ENCODE data around the gene UBE2D2.

Gene UBE2D2

GRCh38 chr5:139658501-139658927, 97.4 kb downstream of the UBE2D2 start:
- CTCF ChIA-PET = interaction anchor here (1.0 to 24.0 kb wide), 9 partner anchors 9 to 107 kb away, joined by 3 to 357 read pairs (median 35); partner anchors contain the start of gene CXXC5
- H3K4me3 ChIP-seq (ENCODE audit: control insufficient read depth in 1 of 7, extremely low read depth in 1 of 7, insufficient read depth in 4 of 7, low read depth in 2 of 7, low read length in 6 of 7) = peak overlapping the region in 5 of 7 experiments; percentile 15 to 65 (median 56)
- H3K9me3 ChIP-seq (ENCODE audit: control extremely low read depth in 1 of 5, control insufficient read depth in 4 of 5, insufficient read depth in 2 of 5, low read depth in 1 of 5, low read length in 4 of 5) = no peaks in the 10 kb centered on the region
- DNase-seq = peak in 2 of 3 donors; percentile 52 to 65
- peak overlapping the region; percentile 70 to 82 for H3K27ac ChIP-seq (ENCODE audit: insufficient read depth in 1 of 2, low read depth in 1 of 2, low read length in 2 of 2, poor library complexity in 1 of 2, severe bottlenecking in 2 of 2)
- POLR2A ChIA-PET = interaction anchor here (1.2 to 5.0 kb wide), 6 partner anchors 8 to 53 kb away, joined by 3 to 62 read pairs (median 8); partner anchors contain the start of gene CXXC5
- peaks cover 0 to 33% (median 0%) of the 10 kb centered on the region in 4 experiments for H3K36me3 ChIP-seq (ENCODE audit: control insufficient read depth in 4 of 4, insufficient read depth in 4 of 4, low read length in 3 of 4)
- peaks cover 11 to 98% (median 96%) of the 10 kb centered on the region in 4 experiments for H3K4me1 ChIP-seq (ENCODE audit: control extremely low read depth in 1 of 4, control insufficient read depth in 4 of 4, insufficient read depth in 4 of 4, low read length in 3 of 4)
- H3K27me3 ChIP-seq (replicated peaks in 2 of 5; ENCODE audit: control insufficient read depth in 4 of 5, insufficient read depth in 5 of 5, low read length in 4 of 5) = no peaks in the 10 kb centered on the region
- WGBS (ENCODE audit: insufficient coverage) = 11% methylated on average over 12 of the region's 14 CpGs

- DNase-seq = peak in 1 of 3 donors; percentile 24
- ChIA-PET CTCF (interaction anchor here (1.0 to 24.0 kb wide), 10 partner anchors 9 to 99 kb away, joined by 3 to 357 read pairs (median 22); partner anchors contain the start of gene CXXC5), POLR2A (interaction anchor here (1.6 to 5.0 kb wide), 4 partner anchors 11 to 30 kb away, joined by 5 to 62 read pairs (median 10); no protein-coding TSS in a partner anchor)
- peaks cover 10 to 98% (median 96%) of the 10 kb centered on the region in 4 experiments for H3K4me1 ChIP-seq (ENCODE audit: control extremely low read depth in 1 of 4, control insufficient read depth in 4 of 4, insufficient read depth in 4 of 4, low read length in 3 of 4)
- H3K36me3 ChIP-seq (ENCODE audit: control insufficient read depth in 4 of 4, insufficient read depth in 4 of 4, low read length in 3 of 4) = peaks cover 0 to 27% (median 0%) of the 10 kb centered on the region in 4 experiments
- 19% methylated on average over 15 of the region's 15 CpGs for WGBS (ENCODE audit: insufficient coverage)
- peak overlapping the region; percentile 62 to 82 for H3K27ac ChIP-seq (ENCODE audit: insufficient read depth in 1 of 2, low read depth in 1 of 2, low read length in 2 of 2, poor library complexity in 1 of 2, severe bottlenecking in 2 of 2)
- H3K27me3 ChIP-seq (replicated peaks in 2 of 5; ENCODE audit: control insufficient read depth in 4 of 5, insufficient read depth in 5 of 5, low read length in 4 of 5) = no peaks in the 10 kb centered on the region
- no peaks in the 10 kb centered on the region for H3K9me3 ChIP-seq (ENCODE audit: control extremely low read depth in 1 of 5, control insufficient read depth in 4 of 5, insufficient read depth in 2 of 5, low read depth in 1 of 5, low read length in 4 of 5)
- H3K4me3 ChIP-seq (ENCODE audit: control insufficient read depth in 1 of 7, extremely low read depth in 1 of 7, insufficient read depth in 4 of 7, low read depth in 2 of 7, low read length in 6 of 7) = peak overlapping the region in 5 of 7 experiments; percentile 16 to 65 (median 57)
Observed at GRCh38 chr5:139658928-139659667, 98.0 kb downstream of the UBE2D2 start.

DNA sequence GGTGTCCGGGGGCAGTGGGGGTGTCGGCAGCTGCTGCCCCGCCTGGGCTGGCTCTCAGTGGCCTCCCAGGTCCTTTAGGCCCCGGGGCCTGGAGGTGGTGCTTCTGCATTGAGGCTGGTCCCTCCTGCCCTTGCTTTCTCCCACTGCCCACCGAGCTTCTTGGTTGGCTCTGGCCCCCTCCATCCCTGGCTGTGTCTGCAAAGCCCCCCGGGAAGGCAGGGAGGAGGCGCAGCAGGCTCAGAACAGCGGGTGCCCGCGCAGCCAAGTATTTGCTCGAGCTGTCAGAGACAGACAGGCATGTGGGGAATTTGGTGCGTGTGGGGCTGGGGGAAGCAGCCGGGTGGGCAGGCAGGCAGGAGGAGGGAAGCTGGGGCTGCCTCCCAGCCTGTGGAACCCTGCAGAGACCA, 98.6 kb downstream of the UBE2D2 start:
- no peaks in the 10 kb centered on the region for H3K9me3 ChIP-seq (ENCODE audit: control extremely low read depth in 1 of 5, control insufficient read depth in 4 of 5, insufficient read depth in 2 of 5, low read depth in 1 of 5, low read length in 4 of 5)
- ChIA-PET POLR2A (interaction anchor here (0.5 to 5.0 kb wide), 6 partner anchors 8 to 29 kb away, joined by 3 to 62 read pairs (median 6); partner anchors contain the start of gene CXXC5), CTCF (interaction anchor here (1.6 to 24.0 kb wide), 7 partner anchors 10 to 99 kb away, joined by 3 to 357 read pairs (median 41); partner anchors contain the start of gene CXXC5)
- H3K4me1 ChIP-seq (ENCODE audit: control extremely low read depth in 1 of 4, control insufficient read depth in 4 of 4, insufficient read depth in 4 of 4, low read length in 3 of 4) = peaks cover 9 to 98% (median 96%) of the 10 kb centered on the region in 4 experiments
- DNase-seq = peak in 1 of 3 donors; percentile 40
- H3K36me3 ChIP-seq (ENCODE audit: control insufficient read depth in 4 of 4, insufficient read depth in 4 of 4, low read length in 3 of 4) = peaks cover 0 to 24% (median 1%) of the 10 kb centered on the region in 4 experiments
- H3K27ac ChIP-seq (ENCODE audit: insufficient read depth in 1 of 2, low read depth in 1 of 2, low read length in 2 of 2, poor library complexity in 1 of 2, severe bottlenecking in 2 of 2) = peak overlapping the region; percentile 62 to 82
- WGBS (ENCODE audit: insufficient coverage) = 25% methylated on average over 7 of the region's 13 CpGs
- no peaks in the 10 kb centered on the region for H3K27me3 ChIP-seq (replicated peaks in 2 of 5; ENCODE audit: control insufficient read depth in 4 of 5, insufficient read depth in 5 of 5, low read length in 4 of 5)
- peak overlapping the region in 5 of 7 experiments; percentile 8 to 65 (median 57) for H3K4me3 ChIP-seq (ENCODE audit: control insufficient read depth in 1 of 7, extremely low read depth in 1 of 7, insufficient read depth in 4 of 7, low read depth in 2 of 7, low read length in 6 of 7)

GRCh38 chr5:139660105-139660922, 99.2 kb downstream of the UBE2D2 start:
- H3K4me1 ChIP-seq (ENCODE audit: control extremely low read depth in 1 of 4, control insufficient read depth in 4 of 4, insufficient read depth in 4 of 4, low read length in 3 of 4) = peaks cover 9 to 98% (median 97%) of the 10 kb centered on the region in 4 experiments
- H3K9me3 ChIP-seq (ENCODE audit: control extremely low read depth in 1 of 5, control insufficient read depth in 4 of 5, insufficient read depth in 2 of 5, low read depth in 1 of 5, low read length in 4 of 5) = no peaks in the 10 kb centered on the region
- no peaks in the 10 kb centered on the region for H3K27me3 ChIP-seq (replicated peaks in 2 of 5; ENCODE audit: control insufficient read depth in 4 of 5, insufficient read depth in 5 of 5, low read length in 4 of 5)
- peak in 1 of 3 donors; percentile 40 for DNase-seq
- ChIA-PET POLR2A (interaction anchor here (0.5 to 5.0 kb wide), 8 partner anchors 8 to 29 kb away, joined by 3 to 62 read pairs (median 6); partner anchors contain the start of gene CXXC5), CTCF (interaction anchor here (0.9 to 24.0 kb wide), 8 partner anchors 10 to 98 kb away, joined by 3 to 357 read pairs (median 38); partner anchors contain the start of gene CXXC5)
- H3K36me3 ChIP-seq (ENCODE audit: control insufficient read depth in 4 of 4, insufficient read depth in 4 of 4, low read length in 3 of 4) = peaks cover 0 to 28% (median 2%) of the 10 kb centered on the region in 4 experiments
- H3K27ac ChIP-seq (ENCODE audit: insufficient read depth in 1 of 2, low read depth in 1 of 2, low read length in 2 of 2, poor library complexity in 1 of 2, severe bottlenecking in 2 of 2) = peak overlapping the region; percentile 62 to 82
- 0% methylated on average over 3 of the region's 14 CpGs for WGBS (ENCODE audit: insufficient coverage)
- H3K4me3 ChIP-seq (ENCODE audit: control insufficient read depth in 1 of 7, extremely low read depth in 1 of 7, insufficient read depth in 4 of 7, low read depth in 2 of 7, low read length in 6 of 7) = peak overlapping the region in 5 of 7 experiments; percentile 9 to 65 (median 57)

DNA sequence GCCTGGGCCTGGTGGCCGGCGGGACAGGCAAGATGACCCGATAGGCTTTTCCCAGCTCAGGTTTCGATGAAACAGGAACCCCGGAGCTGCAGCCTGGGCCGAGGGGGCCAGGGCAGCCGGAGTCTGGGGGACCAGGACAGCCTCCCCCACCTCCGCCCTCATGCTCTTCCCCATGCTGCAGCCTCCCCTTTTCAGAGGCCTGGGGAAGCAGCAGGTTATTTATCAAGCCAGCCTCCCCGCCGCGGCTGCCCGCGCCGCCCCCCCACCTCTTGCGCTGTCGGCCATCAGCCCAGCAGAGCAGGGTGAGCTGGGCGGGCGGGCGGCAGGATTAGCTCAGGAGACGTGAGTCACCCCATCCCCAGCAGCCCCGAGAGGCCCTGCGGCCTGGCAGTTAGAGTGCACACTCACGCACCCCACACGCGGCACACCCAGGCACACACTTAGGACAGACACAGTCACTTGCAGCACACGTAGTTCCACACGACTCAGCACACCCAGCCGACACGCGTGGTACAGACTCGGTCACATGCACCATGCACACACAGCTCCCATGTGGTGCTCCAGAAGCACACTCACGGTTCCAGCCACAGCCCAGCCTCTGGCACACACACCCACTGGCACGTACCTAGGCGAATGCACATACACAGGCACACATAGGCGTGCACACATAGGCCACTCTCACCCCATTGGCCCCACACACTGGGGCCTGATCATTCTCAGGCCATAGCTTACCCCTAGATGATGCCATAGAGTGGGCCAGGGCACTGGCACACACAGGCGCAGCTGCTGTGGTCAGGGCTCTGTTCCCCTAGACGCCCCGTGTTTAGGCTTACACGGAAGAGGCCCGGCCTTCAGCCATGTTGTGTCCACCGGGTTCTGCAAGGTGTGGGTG, 100.0 kb downstream of the UBE2D2 start:
- WGBS (ENCODE audit: insufficient coverage) = 9% methylated on average over 20 of the region's 41 CpGs
- H3K4me3 ChIP-seq (ENCODE audit: control insufficient read depth in 1 of 7, extremely low read depth in 1 of 7, insufficient read depth in 4 of 7, low read depth in 2 of 7, low read length in 6 of 7) = peak overlapping the region in 5 of 7 experiments; percentile 9 to 60 (median 46)
- no peaks in the 10 kb centered on the region for H3K27me3 ChIP-seq (replicated peaks in 2 of 5; ENCODE audit: control insufficient read depth in 4 of 5, insufficient read depth in 5 of 5, low read length in 4 of 5)
- ChIA-PET CTCF (interaction anchor here (0.9 to 24.0 kb wide), 7 partner anchors 9 to 49 kb away, joined by 3 to 357 read pairs (median 41); partner anchors contain the start of gene CXXC5), POLR2A (interaction anchor here (0.8 to 5.0 kb wide), 8 partner anchors 8 to 28 kb away, joined by 3 to 62 read pairs (median 6); partner anchors contain the start of gene CXXC5)
- H3K9me3 ChIP-seq (ENCODE audit: control extremely low read depth in 1 of 5, control insufficient read depth in 4 of 5, insufficient read depth in 2 of 5, low read depth in 1 of 5, low read length in 4 of 5) = no peaks in the 10 kb centered on the region
- peaks cover 0 to 34% (median 2%) of the 10 kb centered on the region in 4 experiments for H3K36me3 ChIP-seq (ENCODE audit: control insufficient read depth in 4 of 4, insufficient read depth in 4 of 4, low read length in 3 of 4)
- peak; percentile 88 to 98 (median 96) for DNase-seq
- peak overlapping the region; percentile 27 to 82 for H3K27ac ChIP-seq (ENCODE audit: insufficient read depth in 1 of 2, low read depth in 1 of 2, low read length in 2 of 2, poor library complexity in 1 of 2, severe bottlenecking in 2 of 2)
- H3K4me1 ChIP-seq (ENCODE audit: control extremely low read depth in 1 of 4, control insufficient read depth in 4 of 4, insufficient read depth in 4 of 4, low read length in 3 of 4) = peaks cover 9 to 98% (median 97%) of the 10 kb centered on the region in 4 experiments

Measured in common myeloid progenitor, CD34-positive (primary cell).